ENCODE results near the gene CMSS1.

The CMSS1 gene

GRCh38 chr3:99966662-99967416 lies 149.2 kb downstream of the CMSS1 start:
- DNase-seq (ENCODE audit: low read depth in 1 of 2, low spot score in 1 of 2), result no peak
- TF ChIP-seq GABPA (IDR thresholded peaks at IDR 0.05; ENCODE audit: low read depth) (no peak), SPI1 (IDR thresholded peaks at IDR 0.05; ENCODE audit: borderline replicate concordance, low read depth) (no peak), CTCF (IDR thresholded peaks at IDR 0.05; ENCODE audit: insufficient read depth, low read length) (no peak), POLR2AphosphoS5 (IDR thresholded peaks at IDR 0.05; ENCODE audit: low read depth) (no peak), REST (IDR thresholded peaks at IDR 0.05; ENCODE audit: insufficient replicate concordance, low read depth) (no peak)
- no peaks in the 10 kb centered on the region for H3K27me3 ChIP-seq (ENCODE audit: insufficient read depth, poor library complexity, severe bottlenecking)

DNA sequence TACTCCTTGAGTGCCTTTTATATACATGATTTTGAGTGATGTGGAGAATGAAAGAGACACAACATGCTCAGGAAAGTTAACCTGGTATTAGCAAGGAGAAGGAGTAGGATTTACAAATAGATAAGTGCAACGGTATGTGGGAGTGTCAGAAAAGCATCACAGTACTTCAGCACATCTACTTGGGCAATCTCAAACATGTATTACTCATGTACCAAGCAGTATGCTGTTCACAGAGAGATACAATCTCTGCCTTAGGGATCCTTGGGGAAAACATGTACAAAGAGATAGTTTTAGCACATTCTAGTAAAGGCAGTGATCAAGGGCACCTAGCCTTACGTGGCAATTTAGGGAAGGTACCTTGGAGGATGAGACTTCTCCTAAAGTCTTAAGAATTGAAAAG lies 150.1 kb downstream of the CMSS1 start:
- TF ChIP-seq SPI1 (IDR thresholded peaks at IDR 0.05; ENCODE audit: borderline replicate concordance, low read depth), result no peak
- TF ChIP-seq POLR2AphosphoS5 (IDR thresholded peaks at IDR 0.05; ENCODE audit: low read depth), result no peak
- no peak for TF ChIP-seq GABPA (IDR thresholded peaks at IDR 0.05; ENCODE audit: low read depth)
- TF ChIP-seq REST (IDR thresholded peaks at IDR 0.05; ENCODE audit: insufficient replicate concordance, low read depth), result no peak
- no peak for TF ChIP-seq CTCF (IDR thresholded peaks at IDR 0.05; ENCODE audit: insufficient read depth, low read length)
- Histone ChIP-seq H3K27ac (replicated peaks) (no peak overlapping the region), H3K27me3 (ENCODE audit: insufficient read depth, poor library complexity, severe bottlenecking) (no peaks in the 10 kb centered on the region), H3K4me3 (replicated peaks; ENCODE audit: insufficient read depth, low read length) (no peak overlapping the region)
- DNase-seq (ENCODE audit: low read depth in 1 of 2, low spot score in 1 of 2), result no peak

More at GRCh38 chr3:99966662-99967416, 149.2 kb downstream of the CMSS1 start:
- Histone ChIP-seq H3K27ac (replicated peaks) (no peak overlapping the region), H3K4me3 (replicated peaks; ENCODE audit: insufficient read depth, low read length) (no peak overlapping the region)

DNA sequence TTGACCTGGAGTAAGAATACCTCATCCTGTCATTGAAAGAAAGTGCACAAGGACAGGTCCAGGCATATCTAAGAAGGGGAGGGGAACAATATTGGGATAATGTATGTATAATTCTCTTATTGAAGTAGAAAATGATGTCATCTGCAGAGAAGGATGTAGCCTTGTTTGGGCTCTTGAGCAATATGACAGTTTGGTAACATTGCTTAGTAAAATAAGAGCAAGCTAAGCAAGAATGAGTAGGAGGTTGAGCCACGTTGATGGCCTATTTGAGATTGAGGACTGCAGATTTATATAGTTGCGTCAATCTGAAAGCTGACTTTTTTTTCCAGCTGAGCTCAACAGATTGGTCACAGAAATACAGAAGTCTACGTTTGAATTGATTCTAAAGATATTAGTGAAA lies 151.5 kb downstream of the CMSS1 start:
- no peaks in the 10 kb centered on the region for H3K27me3 ChIP-seq (ENCODE audit: insufficient read depth, poor library complexity, severe bottlenecking)
- no peak overlapping the region for H3K4me3 ChIP-seq (replicated peaks; ENCODE audit: insufficient read depth, low read length)
- no peak for TF ChIP-seq CTCF (IDR thresholded peaks at IDR 0.05; ENCODE audit: insufficient read depth, low read length)
- no peak overlapping the region for H3K27ac ChIP-seq (replicated peaks)
- DNase-seq (ENCODE audit: low read depth in 1 of 2, low spot score in 1 of 2), result peak; percentile 38 to 62

GRCh38 chr3:99970198-99970597 lies 152.5 kb downstream of the CMSS1 start:
- H3K27ac ChIP-seq (replicated peaks), result no peak overlapping the region
- DNase-seq (ENCODE audit: low read depth in 1 of 2, low spot score in 1 of 2), result no peak
- TF ChIP-seq REST (IDR thresholded peaks at IDR 0.05; ENCODE audit: insufficient replicate concordance, low read depth), result no peak
- H3K4me3 ChIP-seq (replicated peaks; ENCODE audit: insufficient read depth, low read length), result no peak overlapping the region
- H3K27me3 ChIP-seq (ENCODE audit: insufficient read depth, poor library complexity, severe bottlenecking), result no peaks in the 10 kb centered on the region
